ENCODE measurements around the gene SLC39A7. TPM values are rescaled to one million over a fixed set of nuclear protein-coding genes. Genes with fewer than 3 reads are reported as not detected.
A peak's percentile ranks its signal among the peaks of the same experiment; 100 is the strongest.

SLC39A7 gene
- polyA plus RNA-seq, 1 donor = 95.2 TPM

- DNase-seq = peak; percentile 37 to 71
- H3K36me3 ChIP-seq (ENCODE audit: control insufficient read depth, insufficient read depth, low read length) = no peaks in the 10 kb centered on the region
- peaks cover 4% of the 10 kb centered on the region for H3K4me1 ChIP-seq (ENCODE audit: control insufficient read depth, insufficient read depth, low read length)
- no peak overlapping the region for H3K27ac ChIP-seq (ENCODE audit: low read length)
- peak overlapping the region; percentile 48 for H3K4me3 ChIP-seq (ENCODE audit: low read length)
- no CpG with 5 or more reads among the region's 58 CpGs for WGBS (ENCODE audit: insufficient coverage, low lambda C conversion rate)
- H3K27me3 ChIP-seq (ENCODE audit: control insufficient read depth, insufficient read depth, low read length) = no peaks in the 10 kb centered on the region
- peaks cover 2% of the 10 kb centered on the region for H3K9me3 ChIP-seq (ENCODE audit: control insufficient read depth, low read depth, low read length)
Measured at GRCh38 chr6:33161354-33162331, 39.0 kb upstream of the SLC39A7 start.

GRCh38 chr6:33163540-33163939 is 37.1 kb upstream of the SLC39A7 start:
- H3K27me3 ChIP-seq (ENCODE audit: control insufficient read depth, insufficient read depth, low read length) = no peaks in the 10 kb centered on the region

GRCh38 chr6:33164176-33164575 is 36.5 kb upstream of the SLC39A7 start:
- DNase-seq = no peak
- no peak overlapping the region for H3K27ac ChIP-seq (ENCODE audit: low read length)
- H3K9me3 ChIP-seq (ENCODE audit: control insufficient read depth, low read depth, low read length) = peaks cover 2% of the 10 kb centered on the region
- no peak overlapping the region for H3K4me3 ChIP-seq (ENCODE audit: low read length)
- no CpG with 5 or more reads among the region's 10 CpGs for WGBS (ENCODE audit: insufficient coverage, low lambda C conversion rate)
- no peaks in the 10 kb centered on the region for H3K27me3 ChIP-seq (ENCODE audit: control insufficient read depth, insufficient read depth, low read length)
- H3K36me3 ChIP-seq (ENCODE audit: control insufficient read depth, insufficient read depth, low read length) = no peaks in the 10 kb centered on the region
- peaks cover 4% of the 10 kb centered on the region for H3K4me1 ChIP-seq (ENCODE audit: control insufficient read depth, insufficient read depth, low read length)

More at GRCh38 chr6:33163540-33163939, 37.1 kb upstream of the SLC39A7 start:
- WGBS (ENCODE audit: insufficient coverage, low lambda C conversion rate) = no CpG with 5 or more reads among the region's 10 CpGs
- no peak overlapping the region for H3K27ac ChIP-seq (ENCODE audit: low read length)
- H3K9me3 ChIP-seq (ENCODE audit: control insufficient read depth, low read depth, low read length) = peaks cover 2% of the 10 kb centered on the region
- no peak overlapping the region for H3K4me3 ChIP-seq (ENCODE audit: low read length)
- no peaks in the 10 kb centered on the region for H3K36me3 ChIP-seq (ENCODE audit: control insufficient read depth, insufficient read depth, low read length)
- H3K4me1 ChIP-seq (ENCODE audit: control insufficient read depth, insufficient read depth, low read length) = peaks cover 4% of the 10 kb centered on the region
- DNase-seq = no peak

- no peaks in the 10 kb centered on the region for H3K27me3 ChIP-seq (ENCODE audit: control insufficient read depth, insufficient read depth, low read length)
- peaks cover 4% of the 10 kb centered on the region for H3K4me1 ChIP-seq (ENCODE audit: control insufficient read depth, insufficient read depth, low read length)
- peaks cover 2% of the 10 kb centered on the region for H3K9me3 ChIP-seq (ENCODE audit: control insufficient read depth, low read depth, low read length)
- no peaks in the 10 kb centered on the region for H3K36me3 ChIP-seq (ENCODE audit: control insufficient read depth, insufficient read depth, low read length)
- DNase-seq = no peak
- no peak overlapping the region for H3K27ac ChIP-seq (ENCODE audit: low read length)
- WGBS (ENCODE audit: insufficient coverage, low lambda C conversion rate) = 83% methylated on average over 1 of the region's 14 CpGs
- no peak overlapping the region for H3K4me3 ChIP-seq (ENCODE audit: low read length)
Measured at GRCh38 chr6:33164665-33165373, 35.8 kb upstream of the SLC39A7 start.

- WGBS (ENCODE audit: insufficient coverage, low lambda C conversion rate) = no CpG with 5 or more reads among the region's 17 CpGs
Measured at GRCh38 chr6:33165581-33166258, 34.9 kb upstream of the SLC39A7 start.

GRCh38 chr6:33166363-33166762 is 34.3 kb upstream of the SLC39A7 start:
- DNase-seq = no peak
- no peak overlapping the region for H3K4me3 ChIP-seq (ENCODE audit: low read length)
- WGBS (ENCODE audit: insufficient coverage, low lambda C conversion rate) = no CpG with 5 or more reads among the region's 6 CpGs

More at GRCh38 chr6:33165581-33166258, 34.9 kb upstream of the SLC39A7 start:
- no peak overlapping the region for H3K4me3 ChIP-seq (ENCODE audit: low read length)
- H3K9me3 ChIP-seq (ENCODE audit: control insufficient read depth, low read depth, low read length) = peaks cover 2% of the 10 kb centered on the region
- H3K4me1 ChIP-seq (ENCODE audit: control insufficient read depth, insufficient read depth, low read length) = peaks cover 4% of the 10 kb centered on the region
- no peak for DNase-seq
- no peaks in the 10 kb centered on the region for H3K27me3 ChIP-seq (ENCODE audit: control insufficient read depth, insufficient read depth, low read length)
- H3K27ac ChIP-seq (ENCODE audit: low read length) = no peak overlapping the region
- no peaks in the 10 kb centered on the region for H3K36me3 ChIP-seq (ENCODE audit: control insufficient read depth, insufficient read depth, low read length)

GRCh38 chr6:33166811-33167210 is 33.9 kb upstream of the SLC39A7 start:
- no peak for DNase-seq
- H3K36me3 ChIP-seq (ENCODE audit: control insufficient read depth, insufficient read depth, low read length) = no peaks in the 10 kb centered on the region
- no CpG with 5 or more reads among the region's 7 CpGs for WGBS (ENCODE audit: insufficient coverage, low lambda C conversion rate)
- H3K27me3 ChIP-seq (ENCODE audit: control insufficient read depth, insufficient read depth, low read length) = no peaks in the 10 kb centered on the region
- peaks cover 2% of the 10 kb centered on the region for H3K9me3 ChIP-seq (ENCODE audit: control insufficient read depth, low read depth, low read length)
- H3K27ac ChIP-seq (ENCODE audit: low read length) = no peak overlapping the region
- no peak overlapping the region for H3K4me3 ChIP-seq (ENCODE audit: low read length)
- H3K4me1 ChIP-seq (ENCODE audit: control insufficient read depth, insufficient read depth, low read length) = peaks cover 2% of the 10 kb centered on the region

More at GRCh38 chr6:33166363-33166762, 34.3 kb upstream of the SLC39A7 start:
- no peaks in the 10 kb centered on the region for H3K27me3 ChIP-seq (ENCODE audit: control insufficient read depth, insufficient read depth, low read length)
- H3K4me1 ChIP-seq (ENCODE audit: control insufficient read depth, insufficient read depth, low read length) = peaks cover 4% of the 10 kb centered on the region
- H3K36me3 ChIP-seq (ENCODE audit: control insufficient read depth, insufficient read depth, low read length) = no peaks in the 10 kb centered on the region
- H3K9me3 ChIP-seq (ENCODE audit: control insufficient read depth, low read depth, low read length) = peaks cover 2% of the 10 kb centered on the region
- no peak overlapping the region for H3K27ac ChIP-seq (ENCODE audit: low read length)

- no CpG with 5 or more reads among the region's 19 CpGs for WGBS (ENCODE audit: insufficient coverage, low lambda C conversion rate)
- no peak for DNase-seq
- H3K4me1 ChIP-seq (ENCODE audit: control insufficient read depth, insufficient read depth, low read length) = peaks cover 7% of the 10 kb centered on the region
- no peaks in the 10 kb centered on the region for H3K27me3 ChIP-seq (ENCODE audit: control insufficient read depth, insufficient read depth, low read length)
- no peak overlapping the region for H3K4me3 ChIP-seq (ENCODE audit: low read length)
- no peaks in the 10 kb centered on the region for H3K36me3 ChIP-seq (ENCODE audit: control insufficient read depth, insufficient read depth, low read length)
- no peaks in the 10 kb centered on the region for H3K9me3 ChIP-seq (ENCODE audit: control insufficient read depth, low read depth, low read length)
- H3K27ac ChIP-seq (ENCODE audit: low read length) = no peak overlapping the region
Measured at GRCh38 chr6:33167374-33168283, 33.0 kb upstream of the SLC39A7 start.

GRCh38 chr6:33168284-33168601 is 32.4 kb upstream of the SLC39A7 start:
- no peak overlapping the region for H3K27ac ChIP-seq (ENCODE audit: low read length)
- no peaks in the 10 kb centered on the region for H3K9me3 ChIP-seq (ENCODE audit: control insufficient read depth, low read depth, low read length)
- no CpG with 5 or more reads among the region's 6 CpGs for WGBS (ENCODE audit: insufficient coverage, low lambda C conversion rate)
- no peak overlapping the region for H3K4me3 ChIP-seq (ENCODE audit: low read length)
- no peaks in the 10 kb centered on the region for H3K27me3 ChIP-seq (ENCODE audit: control insufficient read depth, insufficient read depth, low read length)
- H3K4me1 ChIP-seq (ENCODE audit: control insufficient read depth, insufficient read depth, low read length) = peaks cover 13% of the 10 kb centered on the region
- no peaks in the 10 kb centered on the region for H3K36me3 ChIP-seq (ENCODE audit: control insufficient read depth, insufficient read depth, low read length)
- no peak for DNase-seq

All from large intestine (tissue), 3 donors.